CD4-positive, CD25-positive, alpha-beta regulatory T cell (primary cell): Measurements from ENCODE around the gene HS3ST5. TPM values are rescaled to one million over a fixed set of nuclear protein-coding genes. Genes with fewer than 3 reads are reported as not detected.

Experiments used
- ATAC-seq, 2 donors: fragments of 150-1000 bp; cut with Tn5 transposase; one replicate each; pipeline ENCODE4 v1.10.0; 2021; ENCODE audit warnings: low read depth in 2 of 2, moderate number of reproducible peaks in 2 of 2, moderate library complexity in 1 of 2
- DNase-seq, 3 donors: peaks; one replicate each; pipeline versions ENCODE4 v3.0.0 to v3.0.0-alpha.2; 2012 to 2022; ENCODE audit warnings: mixed read lengths in 1 of 3
- H3K27ac ChIP-seq: one replicate; pipeline ENCODE4 v1.7.0; 2013; ENCODE audit warnings: mild to moderate bottlenecking, low read length; ENCODE audit not compliant: insufficient read depth, poor library complexity, severe bottlenecking
- H3K27me3 ChIP-seq: one replicate; pipeline ENCODE4 v1.7.0; 2013; ENCODE audit warnings: low read length; ENCODE audit not compliant: control insufficient read depth, insufficient read depth
- H3K36me3 ChIP-seq: one replicate; pipeline ENCODE4 v1.7.0; 2013; ENCODE audit warnings: mild to moderate bottlenecking, low read length, moderate library complexity; ENCODE audit not compliant: control insufficient read depth, insufficient read depth
- H3K4me1 ChIP-seq: 2 replicates; pipeline ENCODE4 v1.7.0; 2013; ENCODE audit warnings: mild to moderate bottlenecking, low read length; ENCODE audit not compliant: insufficient read depth, control insufficient read depth, poor library complexity, severe bottlenecking
- H3K4me3 ChIP-seq: one replicate; pipeline ENCODE4 v1.7.0; 2013; ENCODE audit warnings: low read depth, mild to moderate bottlenecking, low read length, moderate library complexity
- H3K9me3 ChIP-seq, 2 experiments: 1 replicate in 1 of 2; 2 replicates in 1 of 2; pipeline ENCODE4 v1.7.0; 2013; ENCODE audit warnings: low read length in 2 of 2, mild to moderate bottlenecking in 1 of 2, moderate library complexity in 1 of 2; ENCODE audit not compliant: control insufficient read depth in 2 of 2
- H3K27ac Mint-ChIP-seq, 3 donors: one replicate each; pipeline ENCODE4 v1.8.0; 2020 to 2022; ENCODE audit warnings: mild to moderate bottlenecking in 3 of 3, mixed read lengths in 3 of 3, moderate library complexity in 2 of 3
- H3K27me3 Mint-ChIP-seq: one replicate; pipeline ENCODE4 v1.8.0; 2022; ENCODE audit warnings: mild to moderate bottlenecking, mixed read lengths
- H3K36me3 Mint-ChIP-seq: one replicate; pipeline ENCODE4 v1.8.0; 2020; ENCODE audit warnings: mixed read lengths
- H3K4me1 Mint-ChIP-seq, 4 donors: one replicate each; pipeline ENCODE4 v1.8.0; 2020 to 2022; ENCODE audit warnings: mixed read lengths in 4 of 4, mild to moderate bottlenecking in 1 of 4
- H3K4me3 Mint-ChIP-seq, 4 donors: one replicate each; pipeline ENCODE4 v1.8.0; 2020 to 2022; ENCODE audit warnings: mild to moderate bottlenecking in 4 of 4, mixed read lengths in 4 of 4, moderate library complexity in 3 of 4
- H3K9me3 Mint-ChIP-seq, 7 donors: one replicate each; pipeline ENCODE4 v1.8.0; 2020 to 2022; ENCODE audit warnings: mixed read lengths in 7 of 7, mild to moderate bottlenecking in 3 of 7, moderate library complexity in 2 of 7
- polyA plus RNA-seq, 4 donors: library from polyadenylated mRNA; unstranded; fragments of 300-500 nt; fragmentation: Illumina TruSeq; gene quantifications; one replicate each; pipeline ENCODE4 v1.2.3, GENCODE V29; 2021
- total RNA-seq: library from RNA; stranded (reverse); gene quantifications from one replicate; pipeline ENCODE4 v1.2.3, GENCODE V29; 2022

Gene HS3ST5
- total and polyA plus RNA-seq, 5 donors from 2014 or later, result not detected

DNA sequence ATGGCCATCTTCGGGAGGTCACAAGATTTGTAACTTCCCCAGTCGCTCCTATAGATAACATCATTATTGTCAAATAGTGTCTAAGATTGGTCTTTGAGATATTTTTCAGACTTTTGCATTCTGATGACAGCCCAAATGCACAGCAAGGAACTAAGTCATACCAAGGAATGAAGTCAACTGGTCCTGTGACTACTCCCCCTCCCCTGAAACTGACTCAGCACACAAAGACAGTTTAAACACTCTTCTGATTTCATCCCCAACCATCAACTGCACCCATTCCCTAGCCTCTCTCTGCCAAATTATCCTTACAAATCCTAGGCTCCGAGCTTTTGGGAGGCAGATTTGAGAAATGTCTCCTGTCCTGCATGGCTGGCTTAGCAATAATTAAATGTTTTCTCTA is 139.4 kb downstream of the HS3ST5 start:
- H3K4me3 ChIP-seq, result no peak overlapping the region
- H3K27me3 Mint-ChIP-seq, result no peaks in the 10 kb centered on the region
- H3K27ac ChIP-seq, result no peak overlapping the region
- no peaks in the 10 kb centered on the region for H3K27me3 ChIP-seq
- H3K36me3 Mint-ChIP-seq, result no peaks in the 10 kb centered on the region
- H3K4me3 Mint-ChIP-seq, result no peak overlapping the region
- no peaks in the 10 kb centered on the region for H3K4me1 ChIP-seq
- H3K9me3 Mint-ChIP-seq, result peaks cover 0 to 1% (median 0%) of the 10 kb centered on the region in 7 donors
- H3K4me1 Mint-ChIP-seq, result no peaks in the 10 kb centered on the region
- DNase-seq (no peak), ATAC-seq (no peak)
- no peak overlapping the region for H3K27ac Mint-ChIP-seq
- H3K36me3 ChIP-seq, result no peaks in the 10 kb centered on the region
- H3K9me3 ChIP-seq, result no peaks in the 10 kb centered on the region

DNA sequence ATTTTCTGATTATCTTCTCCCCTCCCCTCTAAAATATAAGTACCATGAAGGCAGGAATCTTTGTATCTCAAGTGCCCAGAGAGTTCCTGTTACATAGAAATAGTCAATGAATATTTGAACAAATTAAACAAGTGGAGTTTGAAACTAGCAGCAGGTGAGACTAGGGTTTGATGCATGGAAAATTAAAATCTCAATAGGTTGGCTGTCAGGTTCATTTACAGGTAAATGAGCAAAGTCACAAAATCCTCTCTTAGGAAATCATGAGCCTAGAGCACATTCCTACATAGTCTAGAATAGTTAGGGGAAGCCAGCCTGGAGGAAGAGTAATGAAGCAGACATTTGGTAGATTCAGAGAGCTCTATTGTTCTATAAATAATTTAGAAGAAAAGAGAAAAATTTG is 140.4 kb downstream of the HS3ST5 start:
- Mint-ChIP-seq H3K4me1 (no peaks in the 10 kb centered on the region), H3K4me3 (no peak overlapping the region), H3K36me3 (no peaks in the 10 kb centered on the region), H3K27ac (no peak overlapping the region), H3K27me3 (no peaks in the 10 kb centered on the region), H3K9me3 (no peaks in the 10 kb centered on the region)
- Histone ChIP-seq H3K4me1 (no peaks in the 10 kb centered on the region), H3K27me3 (no peaks in the 10 kb centered on the region), H3K36me3 (no peaks in the 10 kb centered on the region), H3K9me3 (no peaks in the 10 kb centered on the region), H3K27ac (no peak overlapping the region), H3K4me3 (no peak overlapping the region)
- DNase-seq (no peak), ATAC-seq (no peak)

DNA sequence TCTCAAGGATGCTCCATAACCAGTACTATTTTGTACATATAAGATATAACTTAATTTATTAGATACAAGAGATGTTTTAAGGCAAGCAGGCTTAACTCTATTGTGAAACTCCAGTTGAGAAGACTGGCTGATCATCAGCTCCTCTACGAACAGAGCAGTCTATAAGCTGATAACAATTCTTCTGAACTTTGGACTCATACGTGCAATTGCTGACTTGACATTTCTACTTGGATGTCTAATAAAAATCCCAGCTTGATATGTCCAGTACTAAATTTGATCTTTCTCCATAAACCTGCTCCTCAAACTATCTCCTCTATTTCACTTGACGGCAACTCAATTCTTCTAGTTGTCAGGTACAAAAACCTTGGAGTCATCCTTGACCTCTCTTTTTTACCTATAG is 141.9 kb downstream of the HS3ST5 start:
- Histone ChIP-seq H3K9me3 (no peaks in the 10 kb centered on the region), H3K4me3 (no peak overlapping the region), H3K4me1 (no peaks in the 10 kb centered on the region), H3K27ac (no peak overlapping the region), H3K36me3 (no peaks in the 10 kb centered on the region), H3K27me3 (no peaks in the 10 kb centered on the region)
- DNase-seq (no peak), ATAC-seq (no peak)
- Mint-ChIP-seq H3K4me3 (no peak overlapping the region), H3K9me3 (peaks cover 0 to 2% (median 0%) of the 10 kb centered on the region in 7 donors), H3K36me3 (no peaks in the 10 kb centered on the region), H3K4me1 (no peaks in the 10 kb centered on the region), H3K27ac (no peak overlapping the region), H3K27me3 (no peaks in the 10 kb centered on the region)

DNA sequence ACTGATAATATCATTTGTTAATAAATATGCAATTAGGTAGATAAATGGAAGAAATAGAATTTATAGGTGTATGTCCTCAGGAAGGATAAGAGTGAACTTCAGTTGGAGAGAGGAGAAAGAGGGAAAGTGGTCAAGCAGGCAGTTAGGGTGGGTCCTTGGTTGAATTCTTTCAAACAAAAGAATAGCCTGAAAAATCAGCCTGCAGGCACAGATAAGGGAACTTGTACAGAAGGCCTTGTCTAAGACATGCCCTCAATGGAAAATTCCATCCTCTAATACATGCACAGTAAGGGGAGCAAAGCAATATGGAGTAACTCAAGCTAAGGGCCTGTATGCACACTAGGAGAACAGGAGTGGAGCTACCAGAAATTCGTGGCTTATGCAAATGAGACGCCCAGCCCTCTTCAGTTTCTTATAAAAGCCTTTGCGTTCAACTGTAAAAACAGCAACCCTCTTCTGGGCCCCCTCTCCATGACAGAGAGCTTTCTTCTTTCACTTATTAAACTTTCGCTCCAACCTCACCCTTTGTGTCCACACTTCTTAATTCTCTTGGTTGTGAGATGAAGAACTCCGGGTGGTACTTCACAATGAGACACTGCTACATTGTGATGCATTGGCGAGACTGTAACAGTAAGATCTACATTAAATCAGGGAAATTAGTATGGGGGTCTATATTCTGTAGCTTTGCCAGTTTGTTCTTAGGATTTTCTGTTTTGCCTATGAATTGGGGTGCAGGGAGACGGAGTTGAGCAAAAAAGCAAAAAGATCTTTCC is 147.0 kb downstream of the HS3ST5 start:
- no peaks in the 10 kb centered on the region for H3K4me1 Mint-ChIP-seq
- DNase-seq (no peak), ATAC-seq (no peak)
- no peaks in the 10 kb centered on the region for H3K36me3 Mint-ChIP-seq
- Histone ChIP-seq H3K36me3 (no peaks in the 10 kb centered on the region), H3K9me3 (no peaks in the 10 kb centered on the region), H3K4me3 (no peak overlapping the region), H3K27ac (no peak overlapping the region), H3K27me3 (no peaks in the 10 kb centered on the region), H3K4me1 (no peaks in the 10 kb centered on the region)
- H3K4me3 Mint-ChIP-seq, result no peak overlapping the region
- no peak overlapping the region for H3K27ac Mint-ChIP-seq
- H3K9me3 Mint-ChIP-seq, result peaks cover 0 to 2% (median 0%) of the 10 kb centered on the region in 7 donors
- H3K27me3 Mint-ChIP-seq, result no peaks in the 10 kb centered on the region

DNA sequence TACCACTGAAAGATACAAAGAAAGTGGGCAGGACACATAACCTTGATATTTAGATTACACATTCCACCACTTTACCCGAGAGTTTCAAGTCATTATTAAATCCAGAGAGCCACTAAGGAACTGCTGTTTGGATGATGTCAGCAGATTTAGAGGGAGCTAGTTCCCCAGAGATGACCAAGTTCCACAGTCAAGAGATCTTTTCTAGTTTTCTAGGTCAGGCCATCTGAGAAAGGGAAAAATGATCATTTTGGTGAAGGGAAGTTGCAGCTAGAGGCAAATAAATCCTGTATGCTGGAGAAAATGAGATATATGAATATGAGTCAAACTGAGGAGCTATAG is 147.8 kb downstream of the HS3ST5 start:
- no peak overlapping the region for H3K27ac Mint-ChIP-seq
- H3K4me1 ChIP-seq, result no peaks in the 10 kb centered on the region
- no peak overlapping the region for H3K4me3 Mint-ChIP-seq

DNA sequence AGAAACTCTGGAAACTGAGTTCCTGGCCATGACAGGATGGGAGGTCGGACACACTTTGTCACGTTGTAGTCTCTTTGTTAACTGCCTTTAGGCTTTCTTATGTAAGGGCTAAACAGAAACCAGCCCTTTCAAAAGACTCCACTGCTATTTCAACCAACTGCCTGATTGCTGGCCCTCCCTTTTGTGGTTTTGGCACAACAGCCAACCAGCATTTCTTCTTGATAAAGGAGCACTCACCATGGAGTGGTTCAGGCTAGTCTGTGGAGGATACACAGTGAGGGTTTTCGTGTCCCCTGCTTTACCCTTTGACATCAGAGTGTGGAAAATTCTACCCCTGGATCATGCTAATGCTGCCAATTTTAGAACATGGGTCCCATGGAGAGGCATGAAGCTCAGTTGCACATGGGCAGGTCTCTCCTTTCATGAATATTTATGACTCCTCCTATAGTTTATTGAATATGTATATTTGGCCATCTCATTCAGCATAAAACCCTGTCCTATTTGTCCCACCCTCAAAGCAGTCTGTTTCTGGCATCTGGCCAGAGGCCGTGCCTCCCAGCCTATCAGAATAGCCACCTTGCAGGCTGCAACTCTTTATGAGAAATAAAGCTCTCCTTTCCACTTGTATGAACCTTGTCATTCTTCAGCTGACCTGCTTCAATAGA is 148.3 kb downstream of the HS3ST5 start:
- Mint-ChIP-seq H3K27ac (no peak overlapping the region), H3K27me3 (no peaks in the 10 kb centered on the region), H3K4me1 (no peaks in the 10 kb centered on the region), H3K9me3 (peaks cover 0 to 2% (median 0%) of the 10 kb centered on the region in 7 donors), H3K36me3 (no peaks in the 10 kb centered on the region), H3K4me3 (no peak overlapping the region)
- no peaks in the 10 kb centered on the region for H3K9me3 ChIP-seq
- no peak for DNase-seq
- H3K27me3 ChIP-seq, result no peaks in the 10 kb centered on the region
- H3K4me3 ChIP-seq, result no peak overlapping the region
- no peak overlapping the region for H3K27ac ChIP-seq
- no peaks in the 10 kb centered on the region for H3K36me3 ChIP-seq
- no peak for ATAC-seq
- H3K4me1 ChIP-seq, result no peaks in the 10 kb centered on the region

More for the DNA sequence above, 147.8 kb downstream of the HS3ST5 start:
- Mint-ChIP-seq H3K27me3 (no peaks in the 10 kb centered on the region), H3K36me3 (no peaks in the 10 kb centered on the region), H3K9me3 (peaks cover 0 to 2% (median 0%) of the 10 kb centered on the region in 7 donors), H3K4me1 (no peaks in the 10 kb centered on the region)
- H3K27ac ChIP-seq, result no peak overlapping the region
- no peaks in the 10 kb centered on the region for H3K27me3 ChIP-seq
- no peak overlapping the region for H3K4me3 ChIP-seq
- no peaks in the 10 kb centered on the region for H3K9me3 ChIP-seq
- no peak for DNase-seq
- ATAC-seq, result no peak
- no peaks in the 10 kb centered on the region for H3K36me3 ChIP-seq

DNA sequence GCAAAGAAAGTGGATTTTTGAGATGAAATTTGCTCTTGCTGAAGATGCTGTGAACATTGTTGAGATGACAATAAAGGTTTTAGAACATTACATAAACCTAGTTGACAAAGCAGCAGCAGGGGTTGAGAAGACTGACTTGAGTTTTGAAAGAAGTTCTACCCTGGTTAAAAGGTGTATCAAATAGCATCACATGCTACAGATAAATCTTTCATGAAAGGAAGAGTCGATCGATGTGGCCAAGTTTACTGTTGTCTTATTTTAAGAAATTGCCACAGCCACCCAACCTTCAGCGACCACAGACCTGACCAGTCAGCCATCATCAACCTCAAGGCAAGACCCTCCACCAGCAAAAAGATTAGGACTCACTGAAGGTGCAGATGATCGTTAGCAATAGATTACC is 155.3 kb downstream of the HS3ST5 start:
- H3K27ac ChIP-seq, result no peak overlapping the region
- no peaks in the 10 kb centered on the region for H3K36me3 ChIP-seq
- Mint-ChIP-seq H3K36me3 (no peaks in the 10 kb centered on the region), H3K4me3 (no peak overlapping the region), H3K27me3 (no peaks in the 10 kb centered on the region), H3K27ac (peak overlapping the region in 1 of 3 donors; percentile 7), H3K9me3 (peaks cover 0 to 7% (median 0%) of the 10 kb centered on the region in 7 donors), H3K4me1 (no peaks in the 10 kb centered on the region)
- no peaks in the 10 kb centered on the region for H3K4me1 ChIP-seq
- no peak for ATAC-seq
- H3K9me3 ChIP-seq, result no peaks in the 10 kb centered on the region
- H3K4me3 ChIP-seq, result no peak overlapping the region
- no peaks in the 10 kb centered on the region for H3K27me3 ChIP-seq
- DNase-seq, result no peak

DNA sequence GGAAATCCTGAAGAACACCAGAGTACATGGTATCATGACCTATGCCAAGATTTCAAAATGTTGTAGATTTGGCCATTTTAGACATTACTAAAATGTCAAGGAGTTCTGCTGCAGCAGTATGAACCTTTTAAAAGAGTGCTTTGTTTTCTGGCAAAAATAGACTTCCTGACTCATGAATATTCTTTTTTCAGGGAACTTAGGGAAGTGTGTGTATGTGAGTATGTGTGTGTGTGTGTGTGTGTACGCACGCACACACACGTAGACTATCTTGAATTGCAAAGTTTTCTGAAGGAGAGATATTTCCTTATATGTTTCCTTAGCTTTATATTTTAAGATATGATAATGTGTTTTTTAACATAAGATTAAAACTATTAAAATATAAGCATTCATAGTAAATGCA is 161.2 kb downstream of the HS3ST5 start:
- Mint-ChIP-seq H3K4me1 (no peaks in the 10 kb centered on the region), H3K36me3 (no peaks in the 10 kb centered on the region), H3K9me3 (peaks cover 0 to 9% (median 0%) of the 10 kb centered on the region in 7 donors), H3K27ac (no peak overlapping the region), H3K27me3 (no peaks in the 10 kb centered on the region), H3K4me3 (no peak overlapping the region)
- no peak for DNase-seq
- H3K9me3 ChIP-seq, result no peaks in the 10 kb centered on the region
- no peaks in the 10 kb centered on the region for H3K36me3 ChIP-seq
- no peaks in the 10 kb centered on the region for H3K27me3 ChIP-seq
- no peak for ATAC-seq
- no peaks in the 10 kb centered on the region for H3K4me1 ChIP-seq
- no peak overlapping the region for H3K4me3 ChIP-seq
- no peak overlapping the region for H3K27ac ChIP-seq
